Ovary (tissue), 9 donors: ENCODE data around the gene USP36. TPM values are rescaled to one million over a fixed set of nuclear protein-coding genes. Genes with fewer than 3 reads are reported as not detected.

Experiments used
- DNase-seq, 5 donors: peaks; one replicate each; pipeline ENCODE4 v3.0.0-alpha.2; 2019 to 2020
- H3K27ac ChIP-seq, 2 donors: fragments of 200-600 bp; one replicate each; pipeline versions ENCODE4 v1.5.1 to v1.8.0; 2019 to 2022
- H3K27me3 ChIP-seq: fragments of 200-600 bp; one replicate; pipeline ENCODE4 v1.8.0; 2022
- H3K36me3 ChIP-seq: fragments of 200-600 bp; sonication (generic); one replicate; pipeline ENCODE4 v1.5.1; 2019
- H3K4me1 ChIP-seq: one replicate; pipeline ENCODE4 v1.8.1; 2013; ENCODE audit warnings: mild to moderate bottlenecking, moderate library complexity; ENCODE audit not compliant: insufficient read depth
- H3K4me3 ChIP-seq: fragments of 200-600 bp; sonication (generic); one replicate; pipeline ENCODE4 v1.5.1; 2017
- H3K9me3 ChIP-seq, 2 donors: fragments of 200-600 bp in 1 of 2; sonication (generic) in 1 of 2; one replicate each; pipeline versions ENCODE4 v1.5.1 to v1.8.1; 2013 to 2019; ENCODE audit warnings: mild to moderate bottlenecking in 1 of 2, moderate library complexity in 1 of 2
- CTCF ChIP-seq, 3 donors: fragments of 450-650 bp in 2 of 3; fragments of 200-600 bp in 1 of 3; IDR thresholded peaks; one replicate each; pipeline versions ENCODE4 v1.5.1 to v1.8.0; 2016 to 2022; ENCODE audit warnings: antibody characterized with exemption in 3 of 3, mild to moderate bottlenecking in 1 of 3
- EP300 ChIP-seq: sonication (generic); formaldehyde crosslinking; IDR thresholded peaks from one replicate; pipeline ENCODE4 v1.6.1; 2017; ENCODE audit warnings: antibody characterized with exemption
- POLR2A ChIP-seq: fragments of 450-650 bp; IDR thresholded peaks from one replicate; pipeline ENCODE4 v1.6.1; 2017; ENCODE audit warnings: antibody characterized with exemption, mild to moderate bottlenecking, moderate library complexity
- WGBS, 3 donors: extraction: QIAGEN DNeasy Blood & Tissue Kit in 1 of 3; methylation state at CpG; one replicate each; pipeline versions ENCODE4 v1.1.5 to v1.1.7; 2013 to 2017; 5-methylcytosine and 5-hydroxymethylcytosine counted together
- intact Hi-C, 4 donors: fragments of 100-400 bp; cut with DNase I; formaldehyde crosslinking; loops; one replicate each; pipeline versions ENCODE4 v1.11.0 to v1.15.1; 2022 to 2023
- polyA plus RNA-seq, 2 donors: library from polyadenylated mRNA; stranded (reverse); fragments of 200-250 nt in 1 of 2; fragments of 350-450 nt in 1 of 2; fragmentation: Illumina TruSeq in 1 of 2; extraction: RNeasy Lipid Tissue Mini Kit (QIAGEN cat#74804) in 1 of 2; gene quantifications; one replicate each; pipeline ENCODE4 v1.2.3, GENCODE V29; 2013 to 2014
- total RNA-seq, 7 donors: library from RNA; depleted of rRNA in 2 of 7; stranded (reverse); fragments of >200 nt in 2 of 7; fragmentation: NEBNext Ultra II Directional in 3 of 7; extraction: Animal tissue kit (Norgen Biotek cat#: 25700) in 3 of 7; gene quantifications; one replicate each; pipeline versions ENCODE4 v1.1.0 to v1.2.4, GENCODE V29; 2016 to 2023
- donor health status: DM: no; HTN: no; CAD: no; lungs with moderate emphysema.
- donor health status: DM: no; HTN: no; CAD: no.
- donor health status: Bipolar disorder and iron deficiency.
- donor health status: DM: yes; HTN: yes; CAD: no.
- donor health status: DM: no; HTN: no; CAD: no.
- donor health status: DM: yes; HTN: yes; CAD: no.

Gene USP36
- total and polyA plus RNA-seq, 9 donors = 38.7 to 127 (median 67.4) TPM

- H3K27ac ChIP-seq = peak overlapping the region in 1 of 2 donors; percentile 18
- H3K36me3 ChIP-seq = no peaks in the 10 kb centered on the region
- no peak overlapping the region for H3K4me3 ChIP-seq
- no peak for TF ChIP-seq POLR2A
- no peak for TF ChIP-seq CTCF (IDR thresholded peaks at IDR 0.05)
- TF ChIP-seq EP300 = no peak
- H3K27me3 ChIP-seq = no peaks in the 10 kb centered on the region
- 67 to 76% (median 72%) methylated on average over 9 of the region's 9 CpGs for WGBS, 3 donors
- intact Hi-C loops = no loop called here
- no peaks in the 10 kb centered on the region for H3K9me3 ChIP-seq
- peaks cover 18% of the 10 kb centered on the region for H3K4me1 ChIP-seq
- DNase-seq = no peak
Observed at GRCh38 chr17:78875363-78876093, 34.9 kb upstream of the USP36 start.

- 67 to 69% (median 68%) methylated on average over 21 of the region's 21 CpGs for WGBS, 3 donors
- no peak overlapping the region for H3K27ac ChIP-seq
- H3K9me3 ChIP-seq = no peaks in the 10 kb centered on the region
- TF ChIP-seq POLR2A = no peak
- TF ChIP-seq EP300 = no peak
- no peak for TF ChIP-seq CTCF (IDR thresholded peaks at IDR 0.05)
- H3K36me3 ChIP-seq = no peaks in the 10 kb centered on the region
- no peak overlapping the region for H3K4me3 ChIP-seq
- intact Hi-C loops = no loop called here
- DNase-seq = peak in 1 of 5 donors; percentile 52
- peaks cover 10% of the 10 kb centered on the region for H3K4me1 ChIP-seq
- H3K27me3 ChIP-seq = no peaks in the 10 kb centered on the region
Observed at GRCh38 chr17:78873519-78874340, 33.1 kb upstream of the USP36 start.

GRCh38 chr17:78872486-78872885 is 31.9 kb upstream of the USP36 start:
- DNase-seq = no peak
- no peak overlapping the region for H3K27ac ChIP-seq
- peaks cover 9% of the 10 kb centered on the region for H3K4me1 ChIP-seq
- H3K9me3 ChIP-seq = no peaks in the 10 kb centered on the region
- TF ChIP-seq POLR2A (no peak), CTCF (IDR thresholded peaks at IDR 0.05) (no peak), EP300 (no peak)
- H3K4me3 ChIP-seq = no peak overlapping the region
- no peaks in the 10 kb centered on the region for H3K27me3 ChIP-seq
- 88 to 94% (median 90%) methylated on average over 6 of the region's 6 CpGs for WGBS, 3 donors
- intact Hi-C loops = no loop called here
- no peaks in the 10 kb centered on the region for H3K36me3 ChIP-seq

- intact Hi-C loops = no loop called here
Observed at GRCh38 chr17:78870621-78871020, 30.0 kb upstream of the USP36 start.

More at GRCh38 chr17:78870621-78871020, 30.0 kb upstream of the USP36 start:
- TF ChIP-seq POLR2A = no peak
- TF ChIP-seq CTCF (IDR thresholded peaks at IDR 0.05) = no peak
- no peak for TF ChIP-seq EP300
- Histone ChIP-seq H3K4me3 (no peak overlapping the region), H3K27me3 (no peaks in the 10 kb centered on the region), H3K9me3 (no peaks in the 10 kb centered on the region), H3K4me1 (peaks cover 8% of the 10 kb centered on the region), H3K36me3 (no peaks in the 10 kb centered on the region), H3K27ac (no peak overlapping the region)
- DNase-seq = no peak
- WGBS, 3 donors = 62 to 75% (median 70%) methylated on average over 15 of the region's 15 CpGs
